GM12872 (cell line): ENCODE measurements around the gene EMC8.

Experiments used
- TF ChIP-seq, protein P1 (sequence below): IDR thresholded peaks from 3 replicates; pipeline ENCODE4 v1.5.1; 2011; ENCODE audit warnings: low read depth, mild to moderate bottlenecking, low read length, moderate library complexity; ENCODE audit not compliant: insufficient read depth

The EMC8 gene

GRCh38 chr16:85763616-85764015 is 35.7 kb downstream of the EMC8 start:
- TF ChIP-seq, protein P1, sequence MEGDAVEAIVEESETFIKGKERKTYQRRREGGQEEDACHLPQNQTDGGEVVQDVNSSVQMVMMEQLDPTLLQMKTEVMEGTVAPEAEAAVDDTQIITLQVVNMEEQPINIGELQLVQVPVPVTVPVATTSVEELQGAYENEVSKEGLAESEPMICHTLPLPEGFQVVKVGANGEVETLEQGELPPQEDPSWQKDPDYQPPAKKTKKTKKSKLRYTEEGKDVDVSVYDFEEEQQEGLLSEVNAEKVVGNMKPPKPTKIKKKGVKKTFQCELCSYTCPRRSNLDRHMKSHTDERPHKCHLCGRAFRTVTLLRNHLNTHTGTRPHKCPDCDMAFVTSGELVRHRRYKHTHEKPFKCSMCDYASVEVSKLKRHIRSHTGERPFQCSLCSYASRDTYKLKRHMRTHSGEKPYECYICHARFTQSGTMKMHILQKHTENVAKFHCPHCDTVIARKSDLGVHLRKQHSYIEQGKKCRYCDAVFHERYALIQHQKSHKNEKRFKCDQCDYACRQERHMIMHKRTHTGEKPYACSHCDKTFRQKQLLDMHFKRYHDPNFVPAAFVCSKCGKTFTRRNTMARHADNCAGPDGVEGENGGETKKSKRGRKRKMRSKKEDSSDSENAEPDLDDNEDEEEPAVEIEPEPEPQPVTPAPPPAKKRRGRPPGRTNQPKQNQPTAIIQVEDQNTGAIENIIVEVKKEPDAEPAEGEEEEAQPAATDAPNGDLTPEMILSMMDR: no peak

GRCh38 chr16:85762970-85763369 is 36.4 kb downstream of the EMC8 start:
- TF ChIP-seq, protein P1: no peak

GRCh38 chr16:85761861-85762260 is 37.5 kb downstream of the EMC8 start:
- TF ChIP-seq, protein P1: no peak

GRCh38 chr16:85759631-85760419 is 39.5 kb downstream of the EMC8 start:
- TF ChIP-seq, protein P1: peak; percentile 79

- TF ChIP-seq, protein P1: no peak
Observed at GRCh38 chr16:85759136-85759535, 40.2 kb downstream of the EMC8 start.

DNA sequence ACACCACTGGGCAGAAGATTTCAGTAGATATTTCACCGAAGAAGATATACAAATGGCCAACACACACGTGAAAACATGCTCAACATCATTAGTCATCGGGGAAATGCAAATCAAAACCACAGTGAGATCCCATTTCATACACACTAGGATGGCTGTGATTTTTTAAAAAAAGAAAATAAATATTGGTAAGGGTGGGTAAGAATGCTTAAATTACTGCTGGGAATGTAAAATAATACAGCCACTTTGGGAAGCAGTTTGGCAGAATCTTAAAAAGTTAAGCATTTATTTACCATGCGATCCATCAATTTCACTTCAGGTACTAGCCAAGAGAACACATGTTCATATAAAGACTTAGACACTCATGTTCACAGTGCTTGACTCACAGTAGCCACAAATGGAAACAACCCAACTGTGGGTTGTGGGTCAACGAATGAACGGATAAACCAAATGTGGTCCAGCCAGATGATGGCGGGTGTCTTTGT is 42.0 kb downstream of the EMC8 start:
- TF ChIP-seq, protein P1: no peak

DNA sequence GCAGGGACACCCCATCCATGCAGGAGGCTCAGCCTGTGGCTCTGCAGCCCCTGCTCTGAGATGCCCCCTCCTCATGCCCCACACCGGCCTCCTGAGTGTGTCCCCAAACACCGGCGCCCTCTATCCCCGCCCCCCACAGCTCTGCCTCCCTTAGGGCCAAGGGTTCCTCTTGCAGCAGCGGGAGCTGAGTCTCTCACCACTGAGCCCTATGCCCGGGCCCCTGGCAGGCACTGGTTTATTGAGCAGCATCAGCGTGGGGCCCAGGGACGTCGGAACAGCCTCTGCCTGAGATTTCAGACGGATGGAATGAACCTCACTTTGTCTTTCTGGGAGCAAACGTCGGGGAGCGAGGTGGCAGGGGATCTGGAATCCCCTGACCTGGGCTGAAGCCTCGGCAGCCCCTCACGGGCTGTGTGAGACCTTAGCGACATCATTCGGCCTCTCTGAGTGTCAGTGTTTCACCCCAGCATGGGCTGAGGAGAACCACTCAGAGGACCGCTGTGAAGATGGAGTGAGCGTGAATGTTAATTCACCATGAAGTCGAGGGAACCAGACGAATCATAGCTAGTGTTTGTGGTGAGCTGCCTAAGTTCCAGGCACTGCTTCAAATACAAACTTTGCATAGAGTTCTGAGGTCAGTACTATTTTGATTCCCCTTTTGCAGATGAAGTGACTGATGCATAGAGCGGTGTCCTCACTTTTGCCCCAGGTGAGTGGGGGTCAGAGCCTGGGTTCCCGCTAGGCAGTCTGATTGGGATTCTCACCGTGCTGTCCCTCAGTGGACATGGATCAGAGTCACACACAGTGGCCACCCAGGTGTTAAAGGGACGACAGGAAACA is 43.2 kb downstream of the EMC8 start:
- TF ChIP-seq, protein P1: no peak
